Fibroblast of pulmonary artery (primary cell): ENCODE data around the gene KCNMA1.

ENCODE experiments used
- DNase-seq: peaks from one replicate; pipeline ENCODE4 v3.0.0-alpha.2; 2010; ENCODE audit warnings: low read depth
- H3K4me3 ChIP-seq: replicated peaks from 2 replicates; pipeline ENCODE4 v1.5.1; 2011; ENCODE audit warnings: low read depth, mild to moderate bottlenecking, control low read depth, low read length, moderate library complexity
- TF ChIP-seq, protein P1 (sequence below): IDR thresholded peaks from 2 replicates; pipeline ENCODE4 v1.5.1; 2011; ENCODE audit warnings: mild to moderate bottlenecking, control low read depth, low read length, inconsistent platforms; ENCODE audit errors: missing control alignments

KCNMA1 gene

DNA sequence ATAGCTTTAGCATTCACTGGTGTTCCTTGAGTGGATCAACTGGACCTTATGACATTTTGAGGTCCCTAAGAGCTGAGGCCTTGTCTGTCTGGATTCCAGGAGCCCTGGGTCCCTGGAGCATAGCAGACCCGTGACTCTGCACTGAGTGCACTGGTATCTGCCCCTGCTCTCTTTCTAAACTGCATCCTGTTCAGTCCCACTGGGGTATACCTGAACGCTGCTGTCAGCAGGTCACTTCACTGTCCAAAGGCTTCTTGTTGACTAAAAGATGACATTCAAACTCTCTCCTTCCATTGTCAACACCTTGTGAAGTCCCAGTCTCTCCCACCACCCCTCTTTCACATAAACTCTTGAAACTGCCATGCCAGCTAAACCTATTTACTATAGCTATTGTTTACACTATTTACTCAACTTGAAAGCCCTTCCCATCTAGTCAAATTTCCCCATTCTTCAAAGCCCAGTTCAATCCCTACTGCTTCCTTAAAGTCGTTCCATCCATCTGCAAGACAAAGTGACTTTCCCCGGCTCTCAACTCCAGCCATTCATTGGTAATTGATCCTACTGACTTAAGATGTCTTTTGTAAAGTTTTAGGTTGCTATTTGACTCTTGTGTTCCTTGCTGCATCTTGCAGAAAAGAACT is 523.3 kb downstream of the KCNMA1 start:
- no peak overlapping the region for H3K4me3 ChIP-seq
- no peak for DNase-seq
- TF ChIP-seq, protein P1, sequence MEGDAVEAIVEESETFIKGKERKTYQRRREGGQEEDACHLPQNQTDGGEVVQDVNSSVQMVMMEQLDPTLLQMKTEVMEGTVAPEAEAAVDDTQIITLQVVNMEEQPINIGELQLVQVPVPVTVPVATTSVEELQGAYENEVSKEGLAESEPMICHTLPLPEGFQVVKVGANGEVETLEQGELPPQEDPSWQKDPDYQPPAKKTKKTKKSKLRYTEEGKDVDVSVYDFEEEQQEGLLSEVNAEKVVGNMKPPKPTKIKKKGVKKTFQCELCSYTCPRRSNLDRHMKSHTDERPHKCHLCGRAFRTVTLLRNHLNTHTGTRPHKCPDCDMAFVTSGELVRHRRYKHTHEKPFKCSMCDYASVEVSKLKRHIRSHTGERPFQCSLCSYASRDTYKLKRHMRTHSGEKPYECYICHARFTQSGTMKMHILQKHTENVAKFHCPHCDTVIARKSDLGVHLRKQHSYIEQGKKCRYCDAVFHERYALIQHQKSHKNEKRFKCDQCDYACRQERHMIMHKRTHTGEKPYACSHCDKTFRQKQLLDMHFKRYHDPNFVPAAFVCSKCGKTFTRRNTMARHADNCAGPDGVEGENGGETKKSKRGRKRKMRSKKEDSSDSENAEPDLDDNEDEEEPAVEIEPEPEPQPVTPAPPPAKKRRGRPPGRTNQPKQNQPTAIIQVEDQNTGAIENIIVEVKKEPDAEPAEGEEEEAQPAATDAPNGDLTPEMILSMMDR, result no peak

DNA sequence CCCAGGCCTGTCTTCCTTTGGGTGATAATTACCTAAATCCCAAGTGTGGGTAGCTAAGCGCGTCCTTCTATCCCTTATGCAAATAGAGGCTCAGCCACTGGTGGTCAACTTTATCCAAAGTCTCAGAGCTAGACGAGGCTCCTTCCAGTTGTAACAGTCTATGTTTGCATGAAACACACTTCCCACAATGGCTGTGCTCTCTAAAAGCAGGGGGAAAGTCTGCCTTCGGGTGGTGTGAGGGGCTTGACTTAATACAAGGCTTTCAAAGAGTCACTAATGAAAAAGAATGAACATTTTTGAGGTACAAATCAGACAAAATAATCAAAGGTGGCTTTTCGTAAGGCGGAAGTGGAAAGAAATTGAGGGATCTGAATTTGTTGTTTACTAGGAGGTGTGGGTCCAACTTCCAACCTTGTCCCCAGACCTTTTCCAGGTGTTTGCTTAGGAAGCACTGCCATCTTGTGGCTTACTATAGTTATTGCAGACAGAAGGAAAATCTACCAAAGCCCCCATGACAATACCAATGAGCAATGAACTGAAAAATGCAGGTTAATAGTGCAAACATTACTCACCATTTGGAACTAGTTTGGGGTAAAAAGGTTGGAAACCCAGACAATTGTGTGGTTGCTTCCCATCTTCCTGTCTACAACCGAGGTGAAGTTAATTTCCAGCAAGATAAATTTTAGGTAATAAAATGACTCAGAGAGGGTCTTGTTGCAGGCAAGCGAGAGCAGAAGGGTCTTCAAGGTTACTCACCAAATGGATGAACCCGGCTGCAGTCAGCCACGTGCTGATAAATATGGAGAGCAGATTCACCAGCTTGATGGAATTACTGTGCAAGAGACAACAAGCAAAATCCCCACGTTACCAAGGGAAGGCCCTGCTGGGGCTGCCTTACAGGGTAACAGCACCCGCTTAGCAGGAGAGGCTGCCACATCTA is 525.7 kb downstream of the KCNMA1 start:
- TF ChIP-seq, protein P1, result peak; percentile 87
- peak; percentile 80 for DNase-seq
- H3K4me3 ChIP-seq, result no peak overlapping the region

DNA sequence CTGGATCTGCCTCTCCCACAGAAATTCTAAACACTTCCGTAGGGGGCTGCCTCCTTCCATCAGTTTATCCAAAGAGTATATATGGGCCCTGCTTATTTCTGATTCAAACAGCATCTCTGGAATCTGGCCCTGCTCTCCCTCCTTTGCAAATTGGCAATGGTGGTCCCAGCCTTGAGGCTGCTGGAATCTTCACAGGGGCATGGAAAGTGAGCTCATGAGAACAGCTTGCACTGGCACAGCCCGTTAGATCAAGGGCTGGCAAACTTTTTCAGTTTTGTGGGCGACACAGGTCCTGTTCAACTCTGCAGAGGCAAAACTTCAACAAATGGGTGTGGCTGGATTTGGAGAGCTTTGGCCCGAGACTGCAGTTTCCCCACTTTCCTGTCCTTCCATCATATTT is 526.9 kb downstream of the KCNMA1 start:
- no peak for DNase-seq
- TF ChIP-seq, protein P1, result no peak
- H3K4me3 ChIP-seq, result no peak overlapping the region

DNA sequence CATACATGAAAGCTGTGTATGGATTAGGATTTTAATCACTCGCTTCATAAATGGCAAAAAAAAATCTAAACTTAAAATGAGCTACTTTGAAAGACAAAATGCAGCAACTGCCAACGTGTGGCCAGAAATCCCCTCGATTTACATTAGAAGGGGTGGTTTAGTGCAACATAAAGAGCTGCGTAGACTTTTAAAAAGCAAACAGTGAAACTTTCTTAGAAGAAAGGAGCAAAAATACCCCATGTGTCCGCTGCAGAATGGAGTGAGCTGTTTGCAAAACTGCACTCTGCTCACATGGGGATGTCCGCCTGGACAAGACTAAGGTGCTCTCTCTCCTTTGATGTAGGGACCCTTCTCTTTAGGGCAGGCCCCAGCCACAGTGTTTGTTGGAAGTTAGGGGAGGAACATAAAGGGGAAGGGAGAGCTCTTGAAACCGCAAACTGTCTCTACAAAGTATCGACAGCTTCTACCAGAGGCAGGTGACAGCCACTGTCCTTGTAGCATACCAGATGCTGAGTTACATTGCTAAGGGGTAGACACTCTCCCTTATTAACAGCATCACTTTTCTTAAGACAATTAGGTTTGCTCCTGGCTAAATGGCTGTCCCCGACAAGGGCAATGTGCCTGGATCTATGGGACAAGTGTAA is 528.1 kb downstream of the KCNMA1 start:
- TF ChIP-seq, protein P1, result no peak
- H3K4me3 ChIP-seq, result no peak overlapping the region
- DNase-seq, result no peak

DNA sequence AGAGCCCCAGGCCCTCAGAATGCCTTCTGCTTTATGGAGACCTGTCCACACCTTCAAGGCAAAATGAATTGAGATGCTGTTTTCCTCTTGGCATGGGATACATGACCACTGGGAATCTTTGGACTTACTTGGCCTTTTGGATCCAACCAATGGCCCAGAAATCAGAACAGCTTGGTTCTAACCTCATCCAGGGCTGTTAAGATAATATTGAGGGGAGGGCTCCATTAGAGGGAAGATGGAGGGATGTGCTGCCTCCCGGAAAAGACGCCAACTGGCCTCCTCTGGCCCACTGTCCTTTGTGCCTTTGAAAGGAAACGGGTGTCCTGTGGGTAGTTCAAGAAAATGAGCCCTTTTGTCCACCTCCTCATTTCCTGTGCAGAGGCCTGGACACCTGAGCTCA is 530.9 kb downstream of the KCNMA1 start:
- TF ChIP-seq, protein P1, result no peak
- no peak overlapping the region for H3K4me3 ChIP-seq
- DNase-seq, result no peak

DNA sequence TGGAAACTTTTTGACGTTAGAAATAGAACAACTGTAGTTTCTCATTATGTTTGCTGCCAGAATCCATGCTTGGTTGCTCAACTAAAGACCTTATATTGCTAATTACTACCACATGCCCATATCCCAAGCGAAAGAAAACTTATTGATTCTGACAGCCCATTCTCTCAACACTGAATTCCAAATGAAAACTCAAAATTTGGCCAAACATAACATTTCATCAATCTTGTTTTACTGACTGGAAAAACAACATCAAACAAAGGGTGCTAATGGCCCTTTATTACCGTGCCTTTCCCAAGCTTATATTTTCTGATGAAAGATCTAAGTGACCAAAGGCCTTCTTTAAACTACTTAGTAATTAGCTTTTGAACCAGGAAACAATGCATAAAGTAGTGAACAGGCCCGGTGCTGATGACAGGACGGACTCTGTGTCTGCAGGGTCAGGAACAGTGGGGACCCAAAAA is 531.8 kb downstream of the KCNMA1 start:
- peak; percentile 8 for DNase-seq
- TF ChIP-seq, protein P1, result no peak

More for the DNA sequence above, 531.8 kb downstream of the KCNMA1 start:
- H3K4me3 ChIP-seq, result no peak overlapping the region
